AG04450 (cell line): ENCODE results near the gene XRCC4. TPM values are rescaled to one million over a fixed set of nuclear protein-coding genes. Genes with fewer than 3 reads are reported as not detected.

Experiments
- CTCF ChIA-PET: fragments of 300-600, 350-600 bp; formaldehyde crosslinking; extraction: SDS; loops from one replicate; lab custom pipeline; 2022; ENCODE audit warnings: antibody characterized with exemption, inconsistent platforms; lab: Charles Lee
- POLR2A ChIA-PET: fragments of 350-600 bp; formaldehyde crosslinking; extraction: SDS; loops from one replicate; lab custom pipeline; 2021; ENCODE audit warnings: antibody characterized with exemption, inconsistent platforms; lab: Yijun Ruan, JAX
- DNase-seq: peaks from one replicate; pipeline ENCODE4 v3.0.0-alpha.2; 2011; ENCODE audit warnings: low read depth, low spot score
- H3K27ac ChIP-seq: one replicate; pipeline ENCODE4 v1.5.1; 2012; ENCODE audit warnings: low read depth, low read length, control low read depth
- H3K27me3 ChIP-seq: one replicate; pipeline ENCODE4 v1.6.0; 2012; ENCODE audit warnings: low read length; ENCODE audit not compliant: control insufficient read depth, insufficient read depth
- H3K4me3 ChIP-seq: 2 replicates; pipeline ENCODE4 v1.5.1; 2011; ENCODE audit warnings: mild to moderate bottlenecking, low read depth, low read length, control low read depth
- H3K9me3 ChIP-seq: 2 replicates; pipeline ENCODE4 v1.5.1; 2012; ENCODE audit warnings: low read length; ENCODE audit not compliant: control insufficient read depth, insufficient read depth
- polyA plus RNA-seq: library from polyadenylated mRNA; depleted of rRNA; stranded (reverse); fragments of >200 nt; gene quantifications from 2 replicates; pipeline ENCODE4 v1.2.3, GENCODE V29; 2011
- TF ChIP-seq, protein P1 (sequence below): IDR thresholded peaks from 2 replicates; pipeline ENCODE4 v1.5.1; 2011; ENCODE audit warnings: low read depth, low read length, control low read depth, inconsistent platforms

XRCC4 gene
- polyA plus RNA-seq, 1 experiment = 4.2 TPM

DNA sequence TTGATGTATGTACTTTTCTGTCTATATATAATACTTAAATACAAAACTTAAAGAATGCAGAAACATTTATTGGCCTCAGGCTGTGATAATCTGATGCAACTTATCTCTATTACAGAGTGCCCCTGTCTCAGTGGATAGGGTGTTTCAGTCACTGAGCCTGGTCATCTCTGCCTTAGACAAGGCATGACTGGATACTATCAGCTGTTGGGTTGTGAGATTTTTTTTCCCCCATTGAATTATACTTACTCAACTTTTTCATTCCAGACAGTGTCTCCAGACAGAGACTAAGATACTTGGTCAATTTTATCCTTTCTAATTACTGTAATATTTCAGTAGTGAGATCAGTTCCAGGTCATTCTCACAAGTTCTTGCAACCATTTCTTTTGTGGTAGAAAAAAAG lies 26.7 kb downstream of the XRCC4 start:
- Histone ChIP-seq H3K9me3 (no peaks in the 10 kb centered on the region), H3K27ac (no peak overlapping the region), H3K27me3 (no peaks in the 10 kb centered on the region), H3K4me3 (no peak overlapping the region)
- ChIA-PET POLR2A (no interaction called here), CTCF (no interaction called here)
- TF ChIP-seq, protein P1, sequence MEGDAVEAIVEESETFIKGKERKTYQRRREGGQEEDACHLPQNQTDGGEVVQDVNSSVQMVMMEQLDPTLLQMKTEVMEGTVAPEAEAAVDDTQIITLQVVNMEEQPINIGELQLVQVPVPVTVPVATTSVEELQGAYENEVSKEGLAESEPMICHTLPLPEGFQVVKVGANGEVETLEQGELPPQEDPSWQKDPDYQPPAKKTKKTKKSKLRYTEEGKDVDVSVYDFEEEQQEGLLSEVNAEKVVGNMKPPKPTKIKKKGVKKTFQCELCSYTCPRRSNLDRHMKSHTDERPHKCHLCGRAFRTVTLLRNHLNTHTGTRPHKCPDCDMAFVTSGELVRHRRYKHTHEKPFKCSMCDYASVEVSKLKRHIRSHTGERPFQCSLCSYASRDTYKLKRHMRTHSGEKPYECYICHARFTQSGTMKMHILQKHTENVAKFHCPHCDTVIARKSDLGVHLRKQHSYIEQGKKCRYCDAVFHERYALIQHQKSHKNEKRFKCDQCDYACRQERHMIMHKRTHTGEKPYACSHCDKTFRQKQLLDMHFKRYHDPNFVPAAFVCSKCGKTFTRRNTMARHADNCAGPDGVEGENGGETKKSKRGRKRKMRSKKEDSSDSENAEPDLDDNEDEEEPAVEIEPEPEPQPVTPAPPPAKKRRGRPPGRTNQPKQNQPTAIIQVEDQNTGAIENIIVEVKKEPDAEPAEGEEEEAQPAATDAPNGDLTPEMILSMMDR = no peak
- no peak for DNase-seq

- POLR2A ChIA-PET = no interaction called here
- Histone ChIP-seq H3K27ac (no peak overlapping the region), H3K4me3 (no peak overlapping the region), H3K9me3 (no peaks in the 10 kb centered on the region), H3K27me3 (no peaks in the 10 kb centered on the region)
- CTCF ChIA-PET = no interaction called here
- DNase-seq = no peak
- TF ChIP-seq, protein P1 = no peak
Observed at GRCh38 chr5:83107692-83108420, 30.5 kb downstream of the XRCC4 start.

DNA sequence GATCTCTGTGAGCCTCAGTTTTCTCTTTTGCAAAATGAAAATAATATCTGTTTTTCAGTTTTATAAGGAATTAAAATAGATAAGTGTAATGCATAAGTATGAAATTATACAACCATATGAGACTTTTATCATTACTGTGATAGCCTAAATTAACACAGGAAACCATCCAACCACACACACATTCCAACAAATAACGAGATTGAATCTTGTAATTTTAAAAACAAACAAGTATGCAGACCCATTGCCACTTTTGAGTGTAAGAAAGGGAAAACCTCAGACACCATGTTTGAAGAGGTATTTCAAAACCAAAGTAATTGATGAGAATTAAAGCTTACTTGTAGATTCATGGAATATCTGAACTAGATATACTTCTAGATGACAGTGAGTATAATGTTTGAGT lies 32.0 kb downstream of the XRCC4 start:
- no peak for DNase-seq
- TF ChIP-seq, protein P1 = no peak
- Histone ChIP-seq H3K9me3 (0 out of 2 replicates have a peak, but pooled peaks cover 4% of the 10 kb centered on the region), H3K4me3 (no peak overlapping the region), H3K27me3 (no peaks in the 10 kb centered on the region), H3K27ac (no peak overlapping the region)
- ChIA-PET CTCF (no interaction called here), POLR2A (no interaction called here)

DNA sequence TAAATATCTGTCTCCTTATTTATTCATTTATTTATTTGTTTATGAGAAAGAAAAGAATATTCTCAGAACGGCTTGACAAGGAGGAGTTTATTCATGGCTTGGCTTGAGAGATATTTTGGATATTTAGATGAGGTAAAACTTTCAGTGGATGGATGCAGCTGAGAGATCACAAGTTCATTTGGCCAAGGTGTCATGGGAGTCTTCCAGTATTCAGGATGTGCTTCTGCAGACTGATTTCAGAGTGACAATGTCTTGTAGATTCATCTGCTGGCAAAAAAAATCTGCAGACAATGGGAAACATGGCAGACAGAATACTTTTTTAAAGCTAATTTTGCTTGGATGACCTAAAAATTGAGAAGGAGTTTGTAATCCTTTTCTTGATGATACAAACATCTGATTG lies 38.5 kb downstream of the XRCC4 start:
- Histone ChIP-seq H3K4me3 (no peak overlapping the region), H3K27ac (no peak overlapping the region), H3K27me3 (no peaks in the 10 kb centered on the region), H3K9me3 (0 out of 2 replicates have a peak, but pooled peaks cover 4% of the 10 kb centered on the region)
- CTCF ChIA-PET = no interaction called here
- DNase-seq = no peak
- TF ChIP-seq, protein P1 = no peak
- POLR2A ChIA-PET = no interaction called here

DNA sequence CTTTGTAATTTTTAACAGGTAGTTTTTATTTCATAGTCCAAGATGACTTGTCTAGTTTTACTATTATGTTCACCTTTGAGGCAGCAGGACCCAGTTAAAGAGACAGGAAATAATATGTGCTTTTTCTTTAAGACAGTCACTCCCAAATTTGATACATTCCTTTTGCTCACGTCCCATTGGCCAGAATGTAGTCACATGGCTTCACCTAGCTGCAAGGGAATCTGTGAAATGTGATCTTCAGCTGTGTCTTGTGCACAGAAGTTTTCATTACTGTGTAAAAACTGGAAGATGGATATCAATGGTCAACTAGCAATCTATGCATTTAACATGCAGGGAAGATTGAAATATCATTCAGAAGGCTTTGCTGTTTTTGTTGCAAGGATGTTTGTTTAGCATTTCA lies 41.1 kb downstream of the XRCC4 start:
- POLR2A ChIA-PET = no interaction called here
- CTCF ChIA-PET = no interaction called here

More for the DNA sequence above, 41.1 kb downstream of the XRCC4 start:
- Histone ChIP-seq H3K4me3 (no peak overlapping the region), H3K27me3 (no peaks in the 10 kb centered on the region), H3K9me3 (0 out of 2 replicates have a peak, but pooled peaks cover 4% of the 10 kb centered on the region), H3K27ac (no peak overlapping the region)
- no peak for DNase-seq
- TF ChIP-seq, protein P1 = no peak
